Measurements from ENCODE around the gene GSTA3.
"Not testable (repeated sequence)": the region's sequence is repeated elsewhere in the genome, so short reads cannot be mapped to it uniquely, and the experiment has no call there.

GSTA3 gene

DNA sequence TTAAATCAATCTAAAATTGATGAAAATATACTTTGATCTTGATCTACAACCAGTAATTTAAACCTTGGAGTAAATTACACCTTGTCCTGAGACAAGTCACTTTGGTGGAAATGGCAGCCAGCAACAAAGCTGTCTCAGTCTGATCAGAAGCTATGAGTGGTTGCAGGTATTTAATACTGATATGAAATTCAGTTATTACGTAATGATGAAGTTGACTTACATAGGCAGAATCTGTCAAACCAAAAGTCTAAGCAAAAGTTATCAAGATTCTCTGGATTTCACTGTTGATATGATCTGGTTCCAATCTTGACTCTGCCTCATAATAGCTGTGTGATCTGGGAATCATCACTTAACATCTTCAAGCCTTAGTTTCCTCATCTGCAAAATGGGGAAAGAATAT is 41.3 kb downstream of the GSTA3 start:
- no peak for DNase-seq (ENCODE audit: low read depth in 2 of 3, low spot score in 1 of 3)

DNA sequence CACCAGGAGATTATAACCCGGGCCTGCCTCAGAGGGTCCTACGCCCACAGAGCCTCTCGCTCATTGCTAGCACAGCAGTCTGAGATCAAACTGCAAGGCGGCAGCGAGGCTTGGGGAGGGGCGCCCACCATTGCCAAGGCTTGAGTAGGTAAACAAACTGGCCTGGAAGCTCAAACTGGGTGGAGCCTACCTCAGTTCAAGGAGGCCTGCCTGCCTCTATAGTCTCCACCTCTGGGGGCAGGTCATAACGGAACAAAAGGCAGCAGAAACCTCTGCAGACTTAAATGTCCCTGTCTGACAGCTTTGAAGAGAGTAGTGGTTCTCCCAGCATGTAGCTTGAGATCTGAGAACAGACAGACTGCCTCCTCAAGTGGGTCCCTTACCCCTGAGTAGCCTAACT is 48.3 kb downstream of the GSTA3 start:
- not testable (repeated sequence) for DNase-seq (ENCODE audit: low read depth in 2 of 3, low spot score in 1 of 3)

DNA sequence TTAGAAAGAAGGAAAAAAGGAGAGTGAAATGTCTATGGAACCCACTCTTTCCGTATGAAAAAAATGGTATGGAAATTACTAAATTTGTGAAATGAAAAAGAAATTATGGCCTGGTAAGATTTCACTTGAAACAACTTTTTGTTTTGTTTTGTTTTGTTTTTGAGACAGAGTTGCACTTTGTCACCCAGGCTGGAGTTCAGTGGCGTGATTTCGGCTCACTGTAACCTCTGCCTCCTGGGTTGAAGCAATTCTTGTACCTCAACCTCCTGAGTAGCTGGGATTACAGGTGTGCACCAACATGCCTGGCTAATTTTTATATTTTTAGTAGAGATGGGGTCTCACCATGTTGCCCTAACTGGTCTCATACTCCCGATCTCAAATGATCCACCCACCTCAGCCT is 51.1 kb downstream of the GSTA3 start:
- no peak for DNase-seq (ENCODE audit: low read depth in 2 of 3, low spot score in 1 of 3)

DNA sequence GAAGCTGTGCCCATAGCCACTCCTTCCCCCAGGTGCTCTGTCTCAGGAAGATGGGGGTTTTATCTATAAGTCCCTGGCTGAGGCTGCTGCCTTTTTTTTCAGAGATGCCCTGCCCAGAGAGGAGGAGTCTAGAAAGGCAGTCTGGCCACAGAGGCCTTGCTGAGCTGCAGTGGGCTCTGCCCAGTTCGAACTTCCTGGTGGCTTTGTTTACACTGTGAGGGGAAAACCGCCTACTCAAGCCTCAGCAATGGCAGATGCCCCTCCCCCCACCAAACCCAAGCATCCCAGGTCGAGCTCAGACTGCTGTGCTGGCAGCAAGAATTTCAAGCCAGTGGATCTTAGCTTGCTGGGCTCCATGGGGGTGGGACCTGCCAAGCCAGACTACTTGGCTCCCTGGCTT is 53.4 kb downstream of the GSTA3 start:
- not testable (repeated sequence) for DNase-seq (ENCODE audit: low read depth in 2 of 3, low spot score in 1 of 3)

DNA sequence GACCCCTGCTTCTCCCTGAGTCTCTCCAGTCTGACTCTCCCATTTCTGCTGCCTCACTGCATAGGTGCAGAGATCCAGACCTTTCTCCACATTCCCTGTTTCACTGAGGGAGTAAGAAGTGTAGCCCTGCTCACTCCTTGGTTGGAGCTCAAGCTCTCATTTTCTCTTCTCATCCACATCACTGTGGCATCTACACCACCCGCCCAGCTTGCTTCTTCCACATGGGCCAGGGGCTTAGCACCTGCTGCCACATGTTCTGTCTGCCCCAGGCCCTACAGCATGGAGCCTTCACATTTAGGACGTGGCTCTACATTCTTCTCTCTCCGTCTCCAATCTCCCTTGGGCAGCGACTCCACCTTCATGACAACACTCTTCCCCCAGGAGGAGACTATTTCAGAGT is 60.4 kb downstream of the GSTA3 start:
- no peak for DNase-seq (ENCODE audit: low read depth in 2 of 3, low spot score in 1 of 3)
